ENCODE results near the gene HSPA12B. TPM values are rescaled to one million over a fixed set of nuclear protein-coding genes. Genes with fewer than 3 reads are reported as not detected.

Gene HSPA12B
- total RNA-seq, 1 donor from 2014 or later, result 0.44 TPM

GRCh38 chr20:3687655-3688054 lies 44.8 kb upstream of the HSPA12B start:
- peaks cover 5% of the 10 kb centered on the region for H3K9me3 Mint-ChIP-seq (ENCODE audit: unreplicated experiment)
- no peak for TF ChIP-seq CTCF (IDR thresholded peaks at IDR 0.05; ENCODE audit: partially characterized antibody, unreplicated experiment)
- DNase-seq, result no peak
- H3K4me3 Mint-ChIP-seq (ENCODE audit: unreplicated experiment), result no peak overlapping the region
- no peak overlapping the region for H3K27ac Mint-ChIP-seq (ENCODE audit: unreplicated experiment)
- peaks cover 2% of the 10 kb centered on the region for H3K4me1 Mint-ChIP-seq (ENCODE audit: low read depth, unreplicated experiment)
- H3K27me3 Mint-ChIP-seq (ENCODE audit: unreplicated experiment), result peaks cover 10% of the 10 kb centered on the region
- H3K36me3 Mint-ChIP-seq (ENCODE audit: unreplicated experiment), result no peaks in the 10 kb centered on the region

DNA sequence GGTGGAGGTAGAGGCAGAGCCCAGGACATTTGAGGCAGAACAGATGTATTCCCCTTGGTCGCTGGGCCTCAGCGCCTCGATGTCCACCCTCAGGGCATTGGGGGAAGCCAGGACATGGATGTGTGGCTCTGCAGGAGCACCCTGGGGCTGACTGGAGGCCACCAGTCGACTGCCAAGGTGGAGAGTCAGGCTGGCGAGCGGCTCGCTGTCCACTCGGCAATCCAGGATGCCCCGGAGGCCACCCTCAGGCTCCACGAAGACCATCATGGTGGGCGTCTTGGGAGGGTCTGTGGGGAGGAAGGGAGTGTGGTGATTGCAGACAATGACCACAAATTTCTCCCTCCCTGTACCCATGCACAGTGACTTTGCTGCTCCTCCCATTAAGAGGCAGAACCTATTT lies 42.5 kb upstream of the HSPA12B start:
- no peak for DNase-seq
- Mint-ChIP-seq H3K4me3 (ENCODE audit: unreplicated experiment) (no peak overlapping the region), H3K36me3 (ENCODE audit: unreplicated experiment) (no peaks in the 10 kb centered on the region), H3K27ac (ENCODE audit: unreplicated experiment) (no peak overlapping the region), H3K4me1 (ENCODE audit: low read depth, unreplicated experiment) (peaks cover 2% of the 10 kb centered on the region), H3K9me3 (ENCODE audit: unreplicated experiment) (peaks cover 6% of the 10 kb centered on the region), H3K27me3 (ENCODE audit: unreplicated experiment) (peaks cover 8% of the 10 kb centered on the region)
- no peak for TF ChIP-seq CTCF (IDR thresholded peaks at IDR 0.05; ENCODE audit: partially characterized antibody, unreplicated experiment)

GRCh38 chr20:3690413-3690812 lies 42.1 kb upstream of the HSPA12B start:
- Mint-ChIP-seq H3K36me3 (ENCODE audit: unreplicated experiment) (no peaks in the 10 kb centered on the region), H3K27ac (ENCODE audit: unreplicated experiment) (no peak overlapping the region), H3K4me1 (ENCODE audit: low read depth, unreplicated experiment) (peaks cover 2% of the 10 kb centered on the region), H3K27me3 (ENCODE audit: unreplicated experiment) (peaks cover 8% of the 10 kb centered on the region), H3K9me3 (ENCODE audit: unreplicated experiment) (peaks cover 6% of the 10 kb centered on the region), H3K4me3 (ENCODE audit: unreplicated experiment) (no peak overlapping the region)
- DNase-seq, result no peak
- TF ChIP-seq CTCF (IDR thresholded peaks at IDR 0.05; ENCODE audit: partially characterized antibody, unreplicated experiment), result no peak

DNA sequence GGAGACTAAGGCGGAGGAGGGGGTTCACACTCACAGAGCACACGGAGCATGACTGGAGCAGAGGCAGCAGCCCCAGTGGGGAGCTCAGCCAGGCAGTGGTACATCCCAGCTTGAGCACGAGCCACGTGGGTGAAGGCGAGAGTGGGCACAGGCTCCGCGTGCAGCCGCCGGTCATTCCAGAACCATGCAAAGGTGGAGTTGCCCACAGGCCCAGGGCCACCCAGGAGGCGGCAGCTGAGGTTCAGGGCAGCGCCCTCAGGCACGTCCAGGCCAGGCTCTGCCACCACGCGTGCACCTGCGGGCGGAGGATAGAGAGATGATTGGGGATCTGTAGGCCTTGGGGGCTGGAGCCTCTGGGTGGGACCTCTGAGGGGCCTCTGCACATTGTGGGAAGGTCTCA lies 41.2 kb upstream of the HSPA12B start:
- H3K36me3 Mint-ChIP-seq (ENCODE audit: unreplicated experiment), result no peaks in the 10 kb centered on the region
- DNase-seq, result no peak
- H3K4me3 Mint-ChIP-seq (ENCODE audit: unreplicated experiment), result no peak overlapping the region
- no peak overlapping the region for H3K27ac Mint-ChIP-seq (ENCODE audit: unreplicated experiment)
- peaks cover 6% of the 10 kb centered on the region for H3K27me3 Mint-ChIP-seq (ENCODE audit: unreplicated experiment)
- TF ChIP-seq CTCF (IDR thresholded peaks at IDR 0.05; ENCODE audit: partially characterized antibody, unreplicated experiment), result no peak
- peaks cover 2% of the 10 kb centered on the region for H3K4me1 Mint-ChIP-seq (ENCODE audit: low read depth, unreplicated experiment)
- peaks cover 3% of the 10 kb centered on the region for H3K9me3 Mint-ChIP-seq (ENCODE audit: unreplicated experiment)

DNA sequence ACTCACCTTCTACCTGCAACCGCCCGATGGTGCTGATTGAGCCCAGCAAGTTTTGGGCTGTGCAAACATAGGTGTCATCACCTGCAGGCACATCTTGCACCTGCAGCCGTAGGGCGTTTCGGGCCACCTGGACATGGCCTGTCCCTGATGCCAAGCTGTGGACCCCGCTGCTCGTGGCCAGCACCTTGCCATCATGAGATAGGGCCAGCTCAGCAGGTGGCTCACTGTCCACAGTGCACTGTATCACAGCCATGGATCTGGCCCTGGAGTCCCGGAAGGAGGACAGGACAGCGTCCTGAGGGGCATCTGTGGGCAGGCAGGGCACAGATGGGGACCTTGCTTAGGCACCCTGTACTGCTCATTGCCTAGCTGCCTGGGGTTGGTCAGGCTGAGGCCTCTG lies 40.6 kb upstream of the HSPA12B start:
- peaks cover 2% of the 10 kb centered on the region for H3K27me3 Mint-ChIP-seq (ENCODE audit: unreplicated experiment)
- no peaks in the 10 kb centered on the region for H3K4me1 Mint-ChIP-seq (ENCODE audit: low read depth, unreplicated experiment)
- DNase-seq, result no peak
- H3K4me3 Mint-ChIP-seq (ENCODE audit: unreplicated experiment), result no peak overlapping the region
- TF ChIP-seq CTCF (IDR thresholded peaks at IDR 0.05; ENCODE audit: partially characterized antibody, unreplicated experiment), result no peak
- H3K9me3 Mint-ChIP-seq (ENCODE audit: unreplicated experiment), result peaks cover 3% of the 10 kb centered on the region
- H3K27ac Mint-ChIP-seq (ENCODE audit: unreplicated experiment), result no peak overlapping the region
- no peaks in the 10 kb centered on the region for H3K36me3 Mint-ChIP-seq (ENCODE audit: unreplicated experiment)
